ENCODE measurements around the gene CCR7.

- no peak for TF ChIP-seq CTCF (IDR thresholded peaks at IDR 0.05)
- no peak for TF ChIP-seq ZSCAN20 (CRISPR knock-in tag; IDR thresholded peaks at IDR 0.05)
- no peak for TF ChIP-seq FOXS1 (CRISPR knock-in tag; IDR thresholded peaks at IDR 0.05)
These were observed 9.0 kb upstream of the CCR7 start for GRCh38 chr17:40574292-40574691.
